Sigmoid colon (tissue), 4 donors: Measurements from ENCODE around the gene TOPBP1.

Source experiments
- EP300 ChIP-seq, 4 donors: sonication (generic); formaldehyde crosslinking; IDR thresholded peaks; one replicate each; pipeline ENCODE4 v1.6.1; 2017; ENCODE audit warnings: antibody characterized with exemption in 4 of 4
- POLR2AphosphoS5 ChIP-seq, 4 donors: sonication (generic); formaldehyde crosslinking; IDR thresholded peaks; one replicate each; pipeline ENCODE4 v1.6.1; 2017; ENCODE audit warnings: antibody characterized with exemption in 4 of 4

GRCh38 chr3:133691273-133692107 lies 29.7 kb upstream of the TOPBP1 start:
- no peak for TF ChIP-seq EP300 (IDR thresholded peaks at IDR 0.05)
- TF ChIP-seq POLR2AphosphoS5 (IDR thresholded peaks at IDR 0.05), result no peak
